22Rv1 (cell line): ENCODE results near the gene KCTD19.

Experiments used
- ZFX ChIP-seq: fragments of 450-650 bp; IDR thresholded peaks from 2 replicates; pipeline ENCODE4 v1.6.1; 2017; ENCODE audit warnings: antibody characterized with exemption, borderline replicate concordance
- TF ChIP-seq, protein P1 (sequence below): fragments of 450-650 bp; IDR thresholded peaks from 2 replicates; pipeline ENCODE4 v1.5.1; 2017; ENCODE audit warnings: mild to moderate bottlenecking

GRCh38 chr16:67356396-67356795 lies 29.9 kb upstream of the KCTD19 start:
- TF ChIP-seq, protein P1, sequence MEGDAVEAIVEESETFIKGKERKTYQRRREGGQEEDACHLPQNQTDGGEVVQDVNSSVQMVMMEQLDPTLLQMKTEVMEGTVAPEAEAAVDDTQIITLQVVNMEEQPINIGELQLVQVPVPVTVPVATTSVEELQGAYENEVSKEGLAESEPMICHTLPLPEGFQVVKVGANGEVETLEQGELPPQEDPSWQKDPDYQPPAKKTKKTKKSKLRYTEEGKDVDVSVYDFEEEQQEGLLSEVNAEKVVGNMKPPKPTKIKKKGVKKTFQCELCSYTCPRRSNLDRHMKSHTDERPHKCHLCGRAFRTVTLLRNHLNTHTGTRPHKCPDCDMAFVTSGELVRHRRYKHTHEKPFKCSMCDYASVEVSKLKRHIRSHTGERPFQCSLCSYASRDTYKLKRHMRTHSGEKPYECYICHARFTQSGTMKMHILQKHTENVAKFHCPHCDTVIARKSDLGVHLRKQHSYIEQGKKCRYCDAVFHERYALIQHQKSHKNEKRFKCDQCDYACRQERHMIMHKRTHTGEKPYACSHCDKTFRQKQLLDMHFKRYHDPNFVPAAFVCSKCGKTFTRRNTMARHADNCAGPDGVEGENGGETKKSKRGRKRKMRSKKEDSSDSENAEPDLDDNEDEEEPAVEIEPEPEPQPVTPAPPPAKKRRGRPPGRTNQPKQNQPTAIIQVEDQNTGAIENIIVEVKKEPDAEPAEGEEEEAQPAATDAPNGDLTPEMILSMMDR: no peak
- TF ChIP-seq ZFX: no peak
